Stimulated activated CD8-positive, alpha-beta memory T cell treated with anti-CD3 and anti-CD28 coated beads, Interleukin-12 subunit alpha, Interleukin-12 subunit beta, amount 100 ng/mL, for 4 hours (primary cell): ENCODE measurements around the gene TMCC2.

ENCODE experiments used
- DNase-seq: peaks from one replicate; pipeline ENCODE4 v3.0.0-alpha.2; 2020; ENCODE audit warnings: low read depth

TMCC2 gene

DNA sequence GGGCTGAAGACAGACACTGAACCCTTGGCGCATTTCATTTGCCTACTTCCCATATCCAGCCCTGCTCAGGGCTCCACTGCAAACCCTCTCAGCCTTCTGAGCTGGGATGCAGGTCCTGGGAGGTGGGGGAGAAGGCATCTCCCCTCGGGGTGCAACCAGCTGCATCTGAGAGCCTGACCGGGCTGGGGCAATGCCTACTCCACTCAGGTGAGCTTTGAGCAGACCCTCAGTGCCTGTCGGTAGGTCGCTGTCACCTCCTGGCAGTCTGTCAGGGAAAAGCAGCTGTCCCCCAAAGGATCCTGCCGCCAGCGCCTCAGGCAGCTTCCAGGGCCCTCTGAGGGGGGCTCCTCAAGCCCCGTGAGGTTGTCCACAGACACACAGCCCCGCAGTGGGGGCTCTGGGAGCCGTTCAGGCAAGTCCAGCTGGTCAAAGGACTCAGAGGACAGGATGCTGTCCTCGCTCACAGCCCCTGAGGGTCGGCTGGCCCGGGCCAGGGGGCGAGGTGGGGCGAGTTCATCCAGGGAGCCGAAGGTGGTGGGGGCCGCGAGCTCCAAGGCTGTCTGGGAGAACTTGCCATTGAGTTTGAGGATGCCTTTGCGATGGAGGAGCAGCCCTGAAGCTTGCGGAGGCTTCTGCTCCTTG lies 75.6 kb downstream of the TMCC2 start:
- no peak for DNase-seq

GRCh38 chr1:205304046-205304694 lies 76.4 kb downstream of the TMCC2 start:
- DNase-seq: no peak

- no peak for DNase-seq
These were observed 76.9 kb downstream of the TMCC2 start for GRCh38 chr1:205304695-205305070.

- DNase-seq: no peak
These were observed 79.3 kb downstream of the TMCC2 start for GRCh38 chr1:205306929-205307566.

- no peak for DNase-seq
These were observed 82.0 kb downstream of the TMCC2 start for GRCh38 chr1:205309741-205310140.

DNA sequence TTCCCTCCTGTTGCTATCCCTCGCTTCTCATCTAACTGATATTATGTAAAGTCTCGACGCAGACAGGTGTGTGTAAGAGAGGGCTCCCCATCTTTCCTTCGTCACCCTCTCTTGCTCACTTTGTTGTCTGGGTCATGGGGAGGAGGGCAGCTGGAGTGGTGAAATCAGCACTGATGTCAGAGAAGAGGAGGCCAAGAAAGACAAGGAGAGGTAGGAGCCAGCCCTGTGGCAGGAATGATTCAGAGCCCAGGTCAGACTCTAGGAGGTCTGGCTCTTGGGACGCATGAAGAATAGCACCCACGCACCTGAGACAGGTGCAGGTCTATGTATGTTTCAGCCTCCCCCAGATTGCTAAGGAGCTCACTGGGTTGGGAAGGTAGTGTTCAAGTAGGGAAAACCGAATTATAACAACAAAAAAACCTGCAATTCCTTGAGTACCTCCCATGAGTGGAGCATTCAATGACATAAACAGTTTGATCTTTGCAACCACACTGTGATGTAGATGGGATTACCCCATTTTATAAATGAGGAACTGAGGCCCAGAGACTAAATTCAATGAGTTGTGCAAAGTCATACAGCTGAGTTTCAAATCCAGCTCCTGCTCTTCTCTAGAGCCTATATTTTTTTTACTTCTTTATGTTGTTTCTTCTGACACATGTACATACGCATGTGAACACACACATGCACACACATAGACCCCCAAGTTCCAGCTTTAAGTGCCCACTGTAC lies 83.4 kb downstream of the TMCC2 start:
- DNase-seq: no peak

- DNase-seq: no peak
These were observed 85.3 kb downstream of the TMCC2 start for GRCh38 chr1:205312866-205313562.

DNA sequence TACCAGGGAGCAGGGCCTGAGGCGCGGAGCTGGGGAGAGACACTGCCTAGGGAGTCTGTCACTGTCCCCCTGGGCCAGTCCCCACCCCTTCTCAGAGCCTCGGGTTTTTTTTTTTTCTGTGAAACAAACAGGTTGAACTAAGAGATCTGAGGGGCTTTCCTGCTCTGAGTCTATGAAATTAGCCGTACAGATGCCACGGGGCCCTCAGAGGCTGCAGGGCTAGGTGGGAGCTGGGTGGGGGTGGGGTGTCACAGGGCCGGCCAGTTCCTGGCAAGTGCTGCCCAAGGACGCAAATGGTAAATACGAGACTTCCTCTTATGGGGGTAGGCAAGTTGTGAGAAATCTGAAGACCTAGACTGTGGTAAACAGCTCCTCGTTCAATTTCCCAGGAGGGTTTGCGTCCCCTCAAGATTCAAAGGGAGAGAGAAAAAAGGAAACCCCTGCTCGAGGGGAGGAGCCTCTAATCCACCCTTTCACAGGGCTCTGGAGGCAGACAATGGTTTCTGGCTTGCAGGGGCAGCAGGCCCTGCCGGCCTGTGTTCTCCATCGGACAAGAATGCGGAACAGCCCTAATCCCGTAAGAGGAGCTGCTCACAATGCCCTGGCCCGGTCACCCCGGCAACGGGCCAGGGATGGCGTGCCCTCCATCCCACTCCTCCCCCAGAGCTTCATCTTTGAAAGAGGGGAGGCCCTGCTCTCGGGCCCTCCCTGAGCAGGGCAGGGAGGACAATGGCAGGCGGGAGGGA lies 86.0 kb downstream of the TMCC2 start:
- peak; percentile 17 for DNase-seq

DNA sequence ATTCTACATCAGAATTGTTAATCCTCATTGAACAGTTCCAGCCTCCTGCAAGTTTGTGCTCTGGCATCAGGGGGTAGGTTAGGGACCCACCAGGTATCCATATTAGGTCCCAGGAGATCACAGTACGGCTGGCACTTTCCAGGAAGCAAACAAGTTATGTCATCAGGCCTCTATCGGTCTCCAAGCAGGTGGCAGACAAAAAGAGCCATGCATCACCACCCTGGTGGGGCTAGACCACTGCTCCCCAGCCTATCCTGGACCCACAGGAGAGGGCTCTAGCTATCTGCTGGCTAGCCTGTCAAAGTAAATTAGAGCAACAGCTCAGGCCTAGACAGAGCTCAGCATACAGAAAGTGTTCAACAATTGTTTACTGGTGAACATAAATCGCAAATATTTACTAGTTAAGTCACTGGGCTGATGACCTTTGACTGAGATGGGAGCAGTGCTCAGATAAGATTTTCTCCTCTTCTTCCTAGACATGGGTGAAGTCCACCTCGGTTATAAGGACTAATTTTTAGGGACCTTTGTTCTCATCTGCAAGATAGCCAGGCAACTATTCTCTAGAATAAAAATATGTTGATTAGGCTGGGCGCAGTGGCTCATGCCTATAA lies 87.4 kb downstream of the TMCC2 start:
- no peak for DNase-seq

- DNase-seq: no peak
These were observed 88.4 kb downstream of the TMCC2 start for GRCh38 chr1:205316161-205316566.

DNA sequence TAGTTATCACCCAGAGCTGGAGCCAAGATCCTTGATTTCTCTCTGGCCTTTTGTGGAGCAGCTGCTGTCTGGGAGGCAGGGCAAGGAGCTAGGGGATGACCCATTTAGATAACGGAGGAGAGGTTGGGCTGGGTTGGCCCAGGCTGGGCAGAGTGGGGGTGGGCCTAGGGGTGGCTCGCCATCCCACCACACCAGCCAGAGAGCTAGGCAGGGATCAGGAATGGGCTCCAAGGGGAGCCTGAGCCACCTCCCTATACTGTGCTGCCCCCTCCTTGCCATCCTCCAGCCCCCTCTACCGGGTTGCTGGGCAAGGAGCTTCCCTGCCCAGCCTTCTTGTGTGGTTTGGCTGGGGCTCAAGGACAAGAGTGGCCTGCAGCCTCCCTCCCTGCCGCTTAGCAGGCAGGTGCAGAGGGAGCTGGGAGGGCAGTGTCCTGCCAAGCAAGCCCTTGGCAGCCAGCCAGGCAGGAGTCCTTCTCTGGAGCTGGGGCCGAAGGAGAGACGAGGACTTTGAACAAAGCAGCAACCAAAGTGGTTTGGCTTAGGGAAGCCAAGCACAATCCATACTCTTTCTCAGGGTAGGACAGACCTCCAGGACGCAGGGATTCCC lies 89.7 kb downstream of the TMCC2 start:
- no peak for DNase-seq

DNA sequence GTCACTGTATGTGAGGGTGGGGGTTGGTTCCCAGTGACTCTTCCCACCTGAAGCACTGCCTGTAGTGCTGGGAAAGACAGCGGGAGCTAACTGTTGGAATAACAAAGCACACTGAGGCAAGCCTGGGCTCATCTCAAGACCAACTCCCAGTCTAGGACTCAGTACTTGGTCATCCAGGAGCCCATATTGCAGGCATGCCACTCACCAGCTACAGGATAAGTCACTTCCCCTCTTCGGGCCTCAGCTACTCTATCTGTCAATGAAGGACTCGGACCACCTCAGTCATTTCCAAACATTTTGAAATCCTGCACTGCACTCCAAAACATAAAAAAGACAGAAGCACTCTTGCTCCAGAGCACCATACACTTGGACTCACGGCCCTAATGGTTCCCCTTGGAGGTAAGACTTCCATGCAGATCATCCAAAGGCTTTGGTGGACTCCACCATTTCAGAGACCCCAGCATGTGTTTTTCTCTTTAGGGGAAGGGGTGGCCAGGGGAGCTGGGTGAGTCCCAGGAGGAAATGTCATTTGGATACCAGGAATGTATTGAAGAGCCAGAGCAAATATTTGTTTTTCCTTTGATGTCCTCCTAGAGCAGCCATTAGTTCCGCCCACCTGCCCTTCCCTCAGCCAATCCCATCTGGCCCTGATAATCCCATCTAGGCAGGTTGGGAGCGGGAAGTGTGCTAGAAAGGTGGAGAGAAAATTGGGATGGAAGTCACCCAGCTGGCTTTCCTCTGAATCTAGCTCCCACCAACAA lies 90.7 kb downstream of the TMCC2 start:
- DNase-seq: no peak

- DNase-seq: no peak
These were observed 91.6 kb downstream of the TMCC2 start for GRCh38 chr1:205319081-205320018.

DNA sequence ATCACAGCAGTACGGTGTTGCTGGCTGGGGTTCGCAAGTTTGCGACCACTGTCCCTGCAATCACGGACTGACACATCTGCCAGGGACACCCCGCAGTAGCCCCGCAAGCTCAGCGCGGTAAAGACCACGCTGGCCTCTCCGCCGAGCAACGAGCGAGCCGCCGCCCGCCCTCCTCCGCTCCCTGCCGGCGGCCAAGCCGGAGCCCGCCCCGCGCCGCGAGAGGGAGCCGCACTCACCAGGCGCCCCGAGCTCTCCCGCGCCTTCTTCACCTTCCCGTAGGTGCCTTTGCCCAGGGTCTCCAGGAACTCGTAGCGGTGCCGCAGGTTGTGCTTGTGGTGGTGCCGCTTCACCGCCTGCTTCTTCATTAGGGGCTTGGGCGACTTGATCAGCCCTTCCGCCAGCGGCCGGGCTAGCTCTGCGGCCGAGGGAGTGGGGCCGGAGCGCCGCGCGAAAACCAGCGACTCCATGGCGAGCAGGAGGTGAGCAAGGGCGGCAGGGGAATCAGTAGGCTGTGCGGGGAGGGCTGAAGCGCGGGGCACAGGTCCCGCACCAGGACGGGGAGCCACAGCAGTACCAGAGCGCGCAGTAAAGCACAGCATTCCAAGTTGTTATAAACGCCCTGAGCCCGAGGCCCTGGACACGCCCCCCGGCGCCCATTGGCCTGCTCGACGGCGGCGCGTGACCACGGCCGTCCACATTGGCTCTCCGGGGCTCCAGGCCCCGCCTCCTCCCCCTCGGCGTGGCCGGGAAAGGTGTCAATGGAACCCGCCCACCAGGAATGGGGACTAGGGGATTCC lies 93.6 kb downstream of the TMCC2 start, which contains the start of gene NUAK2:
Gene NUAK2 (minus strand): TSS at position 584 of the 797 bp plus-strand sequence. CDS start 117 bp downstream, at position 467.
- DNase-seq: peak; percentile 77

DNA sequence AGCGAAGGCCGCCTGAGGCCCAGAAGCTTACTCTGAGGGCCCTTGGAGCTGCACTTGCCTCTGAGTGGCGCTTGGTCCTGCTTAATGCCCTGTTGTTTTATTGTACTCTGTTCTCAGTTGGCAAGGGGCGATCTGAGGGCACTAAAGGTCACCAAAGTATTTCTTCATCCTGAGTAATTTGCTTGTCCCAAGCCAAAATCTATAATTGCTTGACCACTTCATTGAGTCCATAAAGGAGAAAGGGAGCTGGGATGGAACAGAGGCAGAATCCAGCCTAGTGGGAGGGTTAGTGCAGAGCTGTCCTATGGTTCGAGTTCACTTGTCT lies 94.2 kb downstream of the TMCC2 start:
- DNase-seq: no peak
